Coronary artery (tissue), 2 donors: ENCODE results near the gene AIP.

ENCODE experiments used
- DNase-seq: peaks from one replicate; pipeline ENCODE4 v3.0.0-alpha.2; 2017; ENCODE audit warnings: low spot score
- H3K27ac ChIP-seq, 2 donors: fragments of 200-600 bp; sonication (generic); one replicate each; pipeline ENCODE4 v1.5.1; 2016 to 2019
- H3K4me3 ChIP-seq: fragments of 200-600 bp; sonication (generic); 2 replicates; pipeline ENCODE4 v1.5.1; 2016; ENCODE audit warnings: mild to moderate bottlenecking, moderate library complexity
- TF ChIP-seq, protein P1 (sequence below): fragments of 200-600 bp; sonication (generic); IDR thresholded peaks from one replicate; pipeline ENCODE4 v1.5.1; 2019; ENCODE audit warnings: antibody characterized with exemption

AIP gene

GRCh38 chr11:67486481-67487195 lies 3.8 kb downstream of the AIP start:
- H3K27ac ChIP-seq = no peak overlapping the region
- H3K4me3 ChIP-seq = no peak overlapping the region
- no peak for DNase-seq
- TF ChIP-seq, protein P1, sequence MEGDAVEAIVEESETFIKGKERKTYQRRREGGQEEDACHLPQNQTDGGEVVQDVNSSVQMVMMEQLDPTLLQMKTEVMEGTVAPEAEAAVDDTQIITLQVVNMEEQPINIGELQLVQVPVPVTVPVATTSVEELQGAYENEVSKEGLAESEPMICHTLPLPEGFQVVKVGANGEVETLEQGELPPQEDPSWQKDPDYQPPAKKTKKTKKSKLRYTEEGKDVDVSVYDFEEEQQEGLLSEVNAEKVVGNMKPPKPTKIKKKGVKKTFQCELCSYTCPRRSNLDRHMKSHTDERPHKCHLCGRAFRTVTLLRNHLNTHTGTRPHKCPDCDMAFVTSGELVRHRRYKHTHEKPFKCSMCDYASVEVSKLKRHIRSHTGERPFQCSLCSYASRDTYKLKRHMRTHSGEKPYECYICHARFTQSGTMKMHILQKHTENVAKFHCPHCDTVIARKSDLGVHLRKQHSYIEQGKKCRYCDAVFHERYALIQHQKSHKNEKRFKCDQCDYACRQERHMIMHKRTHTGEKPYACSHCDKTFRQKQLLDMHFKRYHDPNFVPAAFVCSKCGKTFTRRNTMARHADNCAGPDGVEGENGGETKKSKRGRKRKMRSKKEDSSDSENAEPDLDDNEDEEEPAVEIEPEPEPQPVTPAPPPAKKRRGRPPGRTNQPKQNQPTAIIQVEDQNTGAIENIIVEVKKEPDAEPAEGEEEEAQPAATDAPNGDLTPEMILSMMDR = no peak

- no peak overlapping the region for H3K27ac ChIP-seq
- no peak for DNase-seq
- TF ChIP-seq, protein P1 = no peak
- H3K4me3 ChIP-seq = no peak overlapping the region
Observed at GRCh38 chr11:67489203-67489884, 6.5 kb downstream of the AIP start.

- TF ChIP-seq, protein P1 = no peak
- no peak for DNase-seq
- no peak overlapping the region for H3K4me3 ChIP-seq
- H3K27ac ChIP-seq = no peak overlapping the region
Observed at GRCh38 chr11:67489885-67490726, 7.3 kb downstream of the AIP start.

DNA sequence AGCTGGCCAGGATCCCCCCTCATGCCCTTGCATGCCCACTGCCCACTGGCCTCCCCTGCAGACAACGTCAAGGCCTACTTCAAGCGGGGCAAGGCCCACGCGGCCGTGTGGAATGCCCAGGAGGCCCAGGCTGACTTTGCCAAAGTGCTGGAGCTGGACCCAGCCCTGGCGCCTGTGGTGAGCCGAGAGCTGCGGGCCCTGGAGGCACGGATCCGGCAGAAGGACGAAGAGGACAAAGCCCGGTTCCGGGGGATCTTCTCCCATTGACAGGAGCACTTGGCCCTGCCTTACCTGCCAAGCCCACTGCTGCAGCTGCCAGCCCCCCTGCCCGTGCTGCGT lies 7.9 kb downstream of the AIP start:
- no peak overlapping the region for H3K4me3 ChIP-seq
- H3K27ac ChIP-seq = no peak overlapping the region
- TF ChIP-seq, protein P1 = no peak
- no peak for DNase-seq

DNA sequence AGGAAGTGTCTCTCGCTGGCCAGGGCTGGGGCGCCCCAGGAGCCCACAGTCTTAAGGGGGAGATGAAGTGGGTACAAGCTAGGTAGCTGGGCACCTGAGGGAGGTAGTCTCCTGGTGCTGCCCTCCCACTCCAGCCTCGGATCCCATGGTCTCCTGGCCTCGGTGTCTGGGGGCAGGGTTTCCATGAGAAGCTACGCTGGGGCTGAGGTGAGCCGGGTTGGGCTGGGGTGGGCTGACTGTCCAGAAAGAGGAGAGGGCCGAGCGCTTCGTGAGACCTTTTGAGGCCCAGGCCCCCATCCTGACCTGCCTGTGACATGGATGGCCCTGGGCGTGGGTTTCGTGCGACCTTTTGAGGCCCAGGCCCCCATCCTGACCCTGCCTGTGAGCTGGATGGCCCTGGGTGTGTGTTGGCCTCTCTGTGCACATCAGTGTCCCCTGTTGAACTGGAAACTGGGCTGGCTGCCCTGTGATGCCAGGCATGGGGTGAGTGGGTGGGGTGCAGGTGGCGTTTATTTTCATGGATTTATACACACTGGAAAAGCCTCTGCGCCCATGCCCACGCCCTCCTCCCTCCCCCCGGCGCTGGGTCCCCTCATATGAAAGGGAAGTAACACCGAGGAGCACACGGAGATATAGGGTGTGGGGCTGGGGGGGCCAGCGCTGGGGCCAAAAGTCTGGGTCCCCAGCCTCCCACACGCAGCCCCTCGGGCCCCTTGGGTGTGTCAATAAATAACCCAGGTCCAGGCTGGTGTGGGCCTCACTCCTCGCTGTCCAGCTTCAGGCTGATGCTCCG lies 8.6 kb downstream of the AIP start:
- Histone ChIP-seq H3K27ac (no peak overlapping the region), H3K4me3 (no peak overlapping the region)
- no peak for DNase-seq
- TF ChIP-seq, protein P1 = no peak

GRCh38 chr11:67492069-67492727 lies 9.4 kb downstream of the AIP start:
- H3K4me3 ChIP-seq = no peak overlapping the region
- TF ChIP-seq, protein P1 = no peak
- no peak for DNase-seq
- H3K27ac ChIP-seq = no peak overlapping the region
